ENCODE data around the gene FAM117B. TPM values are rescaled to one million over a fixed set of nuclear protein-coding genes. Genes with fewer than 3 reads are reported as not detected.

The FAM117B gene
- total RNA-seq, 1 donor from 2014 or later = 21.4 TPM

DNA sequence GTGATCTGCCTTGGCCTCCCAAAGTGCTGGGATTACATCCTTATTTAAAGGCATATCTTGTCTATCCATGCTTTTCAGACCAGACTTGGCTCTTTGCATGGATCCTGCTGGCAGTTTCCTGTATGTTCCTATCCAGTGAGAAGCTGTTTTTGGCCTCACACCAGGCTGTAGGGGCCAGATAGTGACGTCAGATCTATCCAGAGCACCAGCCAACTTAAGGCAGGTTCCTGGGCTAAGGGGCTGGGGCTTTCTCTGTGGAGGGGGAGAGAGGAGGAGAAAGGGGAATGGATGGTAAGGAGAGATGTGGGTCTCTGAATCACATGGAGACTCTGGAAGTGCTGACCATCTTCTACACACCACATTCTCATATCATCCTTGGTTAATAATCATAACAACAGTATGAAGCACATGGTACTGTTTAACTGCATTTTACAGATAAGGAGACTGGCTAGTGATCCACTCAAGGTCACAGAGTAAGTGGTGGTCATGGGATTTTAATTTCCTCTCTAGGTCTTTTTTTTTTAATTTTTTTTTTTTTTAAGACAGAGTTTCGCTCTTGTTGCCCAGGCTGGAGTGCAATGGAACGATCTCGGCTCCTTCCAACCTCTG lies 2.0 kb upstream of the FAM117B start:
- H3K4me1 Mint-ChIP-seq (ENCODE audit: unreplicated experiment) = peaks cover 22% of the 10 kb centered on the region
- DNase-seq (ENCODE audit: extremely low spot score, unreplicated experiment) = no peak
- no peaks in the 10 kb centered on the region for H3K36me3 Mint-ChIP-seq
- H3K9me3 Mint-ChIP-seq = no peaks in the 10 kb centered on the region
- peak overlapping the region; percentile 71 for H3K4me3 Mint-ChIP-seq
- H3K27ac Mint-ChIP-seq = peak overlapping the region; percentile 33
- TF ChIP-seq, protein P1, sequence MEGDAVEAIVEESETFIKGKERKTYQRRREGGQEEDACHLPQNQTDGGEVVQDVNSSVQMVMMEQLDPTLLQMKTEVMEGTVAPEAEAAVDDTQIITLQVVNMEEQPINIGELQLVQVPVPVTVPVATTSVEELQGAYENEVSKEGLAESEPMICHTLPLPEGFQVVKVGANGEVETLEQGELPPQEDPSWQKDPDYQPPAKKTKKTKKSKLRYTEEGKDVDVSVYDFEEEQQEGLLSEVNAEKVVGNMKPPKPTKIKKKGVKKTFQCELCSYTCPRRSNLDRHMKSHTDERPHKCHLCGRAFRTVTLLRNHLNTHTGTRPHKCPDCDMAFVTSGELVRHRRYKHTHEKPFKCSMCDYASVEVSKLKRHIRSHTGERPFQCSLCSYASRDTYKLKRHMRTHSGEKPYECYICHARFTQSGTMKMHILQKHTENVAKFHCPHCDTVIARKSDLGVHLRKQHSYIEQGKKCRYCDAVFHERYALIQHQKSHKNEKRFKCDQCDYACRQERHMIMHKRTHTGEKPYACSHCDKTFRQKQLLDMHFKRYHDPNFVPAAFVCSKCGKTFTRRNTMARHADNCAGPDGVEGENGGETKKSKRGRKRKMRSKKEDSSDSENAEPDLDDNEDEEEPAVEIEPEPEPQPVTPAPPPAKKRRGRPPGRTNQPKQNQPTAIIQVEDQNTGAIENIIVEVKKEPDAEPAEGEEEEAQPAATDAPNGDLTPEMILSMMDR (conservative IDR thresholded peaks at IDR 0.05) = no peak
- H3K27me3 Mint-ChIP-seq = no peaks in the 10 kb centered on the region

DNA sequence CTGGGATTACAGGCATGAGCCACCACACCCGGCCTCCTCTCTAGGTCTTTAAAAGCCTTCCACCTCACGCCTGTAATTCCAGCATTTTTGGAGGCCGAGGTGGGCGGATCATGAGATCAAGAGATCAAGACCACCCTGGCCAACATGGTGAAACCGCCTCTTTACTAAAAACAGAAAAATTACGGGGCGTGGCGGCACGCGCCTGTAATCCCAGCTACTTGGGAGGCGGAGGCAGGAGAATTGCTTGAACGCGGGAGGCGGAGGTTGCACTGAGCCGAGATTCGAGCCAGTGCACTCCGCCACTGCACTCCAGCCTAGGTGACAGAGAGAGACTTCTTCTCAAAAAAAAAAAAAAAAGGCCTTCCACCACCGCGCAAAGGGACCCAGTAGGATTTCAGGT lies 1.3 kb upstream of the FAM117B start:
- no peak for DNase-seq (ENCODE audit: extremely low spot score, unreplicated experiment)
- no peak overlapping the region for H3K4me3 Mint-ChIP-seq
- TF ChIP-seq, protein P1 (conservative IDR thresholded peaks at IDR 0.05) = no peak
- no peak overlapping the region for H3K27ac Mint-ChIP-seq
- H3K27me3 Mint-ChIP-seq = no peaks in the 10 kb centered on the region
- peaks cover 4% of the 10 kb centered on the region for H3K36me3 Mint-ChIP-seq
- H3K4me1 Mint-ChIP-seq (ENCODE audit: unreplicated experiment) = peaks cover 26% of the 10 kb centered on the region
- no peaks in the 10 kb centered on the region for H3K9me3 Mint-ChIP-seq

DNA sequence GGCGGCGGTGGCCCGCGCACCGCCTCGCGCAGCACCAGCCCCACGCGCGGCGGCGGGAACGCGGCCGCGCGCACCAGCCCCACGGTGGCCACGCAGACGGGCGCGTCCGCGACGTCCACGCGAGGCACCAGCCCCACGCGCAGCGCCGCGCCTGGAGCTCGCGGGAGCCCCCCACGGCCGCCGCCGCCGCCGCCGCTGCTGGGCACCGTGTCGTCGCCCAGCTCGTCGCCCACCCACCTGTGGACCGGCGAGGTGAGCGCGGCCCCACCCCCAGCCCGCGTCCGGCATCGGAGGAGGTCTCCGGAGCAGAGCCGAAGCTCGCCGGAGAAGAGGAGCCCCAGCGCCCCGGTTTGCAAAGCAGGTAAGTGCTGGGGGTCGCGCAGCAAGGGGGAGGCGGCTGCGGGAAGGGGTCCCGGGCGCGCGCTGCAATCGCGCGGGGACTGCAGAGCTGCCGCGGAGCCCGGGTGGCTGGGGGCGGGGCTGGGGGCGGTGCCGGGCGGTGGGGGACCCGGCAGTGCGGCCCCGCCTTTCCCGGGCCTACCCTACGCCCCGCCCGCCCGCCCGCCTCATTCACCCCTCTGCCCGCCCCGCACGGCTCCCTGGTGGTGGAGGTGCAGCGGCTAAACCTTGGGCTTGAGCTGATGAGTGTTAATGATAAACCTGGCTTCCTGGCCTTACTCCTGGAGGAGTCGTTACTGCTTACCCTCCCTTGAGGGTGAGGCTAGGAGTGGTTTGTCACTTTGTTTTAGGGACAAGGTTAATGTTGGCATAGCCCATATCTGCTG lies 851 bp downstream of the FAM117B start:
- H3K4me3 Mint-ChIP-seq = peak overlapping the region; percentile 98
- H3K9me3 Mint-ChIP-seq = no peaks in the 10 kb centered on the region
- TF ChIP-seq, protein P1 (conservative IDR thresholded peaks at IDR 0.05) = peak; percentile 53
- peak overlapping the region; percentile 84 for H3K27ac Mint-ChIP-seq
- H3K4me1 Mint-ChIP-seq (ENCODE audit: unreplicated experiment) = peaks cover 26% of the 10 kb centered on the region
- peaks cover 4% of the 10 kb centered on the region for H3K36me3 Mint-ChIP-seq
- no peaks in the 10 kb centered on the region for H3K27me3 Mint-ChIP-seq
- DNase-seq (ENCODE audit: extremely low spot score, unreplicated experiment) = peak; percentile 81

DNA sequence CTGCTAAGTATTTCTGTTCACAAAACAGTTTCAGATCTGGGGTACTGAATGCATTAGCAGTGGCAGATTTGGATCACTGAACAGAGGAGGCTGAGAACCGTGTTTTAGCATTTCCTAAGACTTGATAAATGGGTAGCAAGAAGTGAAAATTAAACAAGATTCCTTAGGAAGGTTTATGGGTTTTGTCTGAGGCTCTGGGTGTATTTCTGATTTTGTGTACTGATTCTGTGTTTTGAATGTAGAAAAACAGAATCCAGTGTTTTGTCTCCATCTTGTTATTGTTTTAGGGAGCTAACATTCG lies 1.4 kb downstream of the FAM117B start:
- H3K36me3 Mint-ChIP-seq = peaks cover 4% of the 10 kb centered on the region

DNA sequence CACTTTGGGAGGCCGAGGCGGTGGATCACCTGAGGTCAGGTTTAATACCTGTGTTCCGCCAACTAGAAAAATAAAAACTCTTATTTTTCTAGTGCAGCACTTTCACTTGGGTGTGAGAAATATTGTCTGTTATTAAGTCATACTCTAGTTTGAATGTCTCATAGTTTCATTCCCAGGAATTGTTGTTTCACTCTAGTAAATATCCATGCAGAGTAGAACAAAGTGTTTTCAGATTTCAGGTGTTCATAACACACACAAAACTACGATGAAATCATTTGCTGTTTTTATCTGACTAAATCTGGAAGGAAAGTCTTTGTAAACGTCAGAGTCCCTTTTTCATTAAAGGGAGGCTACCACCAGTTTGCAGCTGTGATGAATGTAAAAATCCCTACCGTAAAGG lies 4.0 kb downstream of the FAM117B start:
- TF ChIP-seq, protein P1 (conservative IDR thresholded peaks at IDR 0.05) = no peak
- H3K9me3 Mint-ChIP-seq = no peaks in the 10 kb centered on the region
- H3K4me1 Mint-ChIP-seq (ENCODE audit: unreplicated experiment) = peaks cover 20% of the 10 kb centered on the region
- H3K27me3 Mint-ChIP-seq = no peaks in the 10 kb centered on the region
- no peak for DNase-seq (ENCODE audit: extremely low spot score, unreplicated experiment)
- peaks cover 4% of the 10 kb centered on the region for H3K36me3 Mint-ChIP-seq
- H3K27ac Mint-ChIP-seq = no peak overlapping the region
- no peak overlapping the region for H3K4me3 Mint-ChIP-seq

More for the DNA sequence above, 1.4 kb downstream of the FAM117B start:
- TF ChIP-seq, protein P1 (conservative IDR thresholded peaks at IDR 0.05) = peak; percentile 7
- no peak for DNase-seq (ENCODE audit: extremely low spot score, unreplicated experiment)
- Mint-ChIP-seq H3K4me1 (ENCODE audit: unreplicated experiment) (peaks cover 26% of the 10 kb centered on the region), H3K27ac (peak overlapping the region; percentile 84), H3K4me3 (peak overlapping the region; percentile 89), H3K27me3 (no peaks in the 10 kb centered on the region), H3K9me3 (no peaks in the 10 kb centered on the region)

Data from type B pancreatic cell (in vitro differentiated cells).